Kidney (tissue), 14 donors: Measurements from ENCODE around the gene SNED1. TPM values are rescaled to one million over a fixed set of nuclear protein-coding genes. Genes with fewer than 3 reads are reported as not detected.
A peak's percentile ranks its signal among the peaks of the same experiment; 100 is the strongest.

ENCODE experiments used
- DNase-seq, 5 donors: peaks; one replicate each; pipeline ENCODE4 v3.0.0-alpha.2; 2013 to 2020
- FAIRE-seq: peaks from 2 replicates; lab custom pipeline; 2012; peaks lifted over from hg19 to GRCh38; lab: Jason Lieb, UNC
- H3K27ac ChIP-seq, 2 donors: one replicate each; pipeline ENCODE4 v1.7.0; 2013; ENCODE audit warnings: low read depth in 2 of 2, low read length in 2 of 2, inconsistent platforms in 1 of 2
- H3K27me3 ChIP-seq: one replicate; pipeline ENCODE4 v1.7.1; 2013; ENCODE audit warnings: low read length, inconsistent platforms; ENCODE audit not compliant: control insufficient read depth, insufficient read depth
- H3K36me3 ChIP-seq, 3 donors: one replicate each; pipeline versions ENCODE4 v1.7.0 to v1.7.1; 2013; ENCODE audit warnings: low read length in 3 of 3, control low read depth in 1 of 3, inconsistent platforms in 1 of 3; ENCODE audit not compliant: insufficient read depth in 3 of 3, control insufficient read depth in 2 of 3
- H3K4me1 ChIP-seq, 3 donors: one replicate each; pipeline versions ENCODE4 v1.7.0 to v1.7.1; 2013; ENCODE audit warnings: low read length in 3 of 3, inconsistent platforms in 1 of 3, low read depth in 1 of 3; ENCODE audit not compliant: control insufficient read depth in 2 of 3, insufficient read depth in 2 of 3
- H3K4me3 ChIP-seq, 3 donors: one replicate each; pipeline versions ENCODE4 v1.7.0 to v1.8.1; 2013; ENCODE audit warnings: low read length in 3 of 3, control low read depth in 1 of 3, inconsistent platforms in 1 of 3
- H3K9ac ChIP-seq, 3 donors: one replicate each; pipeline versions ENCODE4 v1.7.0 to v1.7.1; 2013; ENCODE audit warnings: low read length in 3 of 3, control low read depth in 1 of 3, inconsistent platforms in 1 of 3
- H3K9me3 ChIP-seq, 3 donors: one replicate each; pipeline versions ENCODE4 v1.7.0 to v1.7.1; 2013; ENCODE audit warnings: low read length in 3 of 3, control low read depth in 1 of 3, inconsistent platforms in 1 of 3; ENCODE audit not compliant: control insufficient read depth in 2 of 3, insufficient read depth in 1 of 3
- CTCF ChIP-seq: IDR thresholded peaks from 3 replicates; pipeline ENCODE4 v1.5.1; 2012; ENCODE audit warnings: mild to moderate bottlenecking, moderate library complexity, borderline replicate concordance; ENCODE audit not compliant: insufficient read depth; ENCODE audit errors: extremely low read depth
- intact Hi-C: fragments of 100-400 bp; cut with DNase I; formaldehyde crosslinking; loops from one replicate; pipeline ENCODE4 v1.11.1; 2022
- polyA plus RNA-seq: library from polyadenylated mRNA; stranded (reverse); fragments of 350-450 nt; fragmentation: Illumina TruSeq; extraction: RNeasy Lipid Tissue Mini Kit (QIAGEN cat#74804); gene quantifications from one replicate; pipeline ENCODE4 v1.2.3, GENCODE V29; 2014; ENCODE audit warnings: low read depth, low replicate concordance; ENCODE audit not compliant: insufficient read depth
- total RNA-seq: library from RNA; stranded (reverse); fragmentation: NEBNext Ultra II Directional; extraction: Animal tissue kit (Norgen Biotek cat#: 25700); gene quantifications from one replicate; pipeline ENCODE4 v1.2.1, GENCODE V29; 2021
- donor health status: control.
- donor health status: control.
- donor health status: control.
- donor health status: control.
- donor health status: control.
- donor health status: DM: yes; HTN: yes; CAD: no.
- donor health status: Normal renal cell carcinoma (clear cell type).

The SNED1 gene
- total and polyA plus RNA-seq, 2 donors from 2014 or later = 3.0 to 42.1 TPM

GRCh38 chr2:241003047-241003360 is 4.6 kb downstream of the SNED1 start:
- H3K27ac ChIP-seq = no peak overlapping the region
- H3K4me3 ChIP-seq = no peak overlapping the region
- intact Hi-C loops = no loop called here
- H3K9ac ChIP-seq = no peak overlapping the region
- no peak for TF ChIP-seq CTCF
- FAIRE-seq (no peak), DNase-seq (no peak)
- peaks cover 0 to 5% (median 0%) of the 10 kb centered on the region in 3 donors for H3K36me3 ChIP-seq
- H3K9me3 ChIP-seq = peaks cover 0 to 16% (median 0%) of the 10 kb centered on the region in 3 donors
- H3K27me3 ChIP-seq = no peaks in the 10 kb centered on the region
- peaks cover 0 to 10% (median under 1%) of the 10 kb centered on the region in 3 donors for H3K4me1 ChIP-seq

GRCh38 chr2:241003369-241003768 is 5.0 kb downstream of the SNED1 start:
- Histone ChIP-seq H3K9ac (no peak overlapping the region), H3K4me3 (no peak overlapping the region), H3K9me3 (peaks cover 0 to 16% (median 0%) of the 10 kb centered on the region in 3 donors), H3K36me3 (peaks cover 0 to 5% (median 0%) of the 10 kb centered on the region in 3 donors), H3K27ac (no peak overlapping the region), H3K4me1 (peaks cover 0 to 13% (median 0%) of the 10 kb centered on the region in 3 donors), H3K27me3 (no peaks in the 10 kb centered on the region)
- FAIRE-seq = no peak
- no peak for TF ChIP-seq CTCF
- peak in 1 of 5 donors; percentile 52 for DNase-seq
- intact Hi-C loops = no loop called here

GRCh38 chr2:241003830-241004564 is 5.6 kb downstream of the SNED1 start:
- intact Hi-C loops = no loop called here
- Histone ChIP-seq H3K4me1 (peaks cover 0 to 15% (median 0%) of the 10 kb centered on the region in 3 donors), H3K9ac (no peak overlapping the region), H3K27ac (no peak overlapping the region), H3K27me3 (no peaks in the 10 kb centered on the region), H3K36me3 (peaks cover 0 to 5% (median 0%) of the 10 kb centered on the region in 3 donors), H3K9me3 (peaks cover 0 to 16% (median 0%) of the 10 kb centered on the region in 3 donors), H3K4me3 (no peak overlapping the region)
- no peak for TF ChIP-seq CTCF
- DNase-seq (no peak), FAIRE-seq (no peak)
